GM12874 (cell line): ENCODE results near the gene OR52I1.

Source experiments
- TF ChIP-seq, protein P1 (sequence below): IDR thresholded peaks from 2 replicates; pipeline ENCODE4 v1.5.1; 2011; ENCODE audit warnings: low read depth, mild to moderate bottlenecking, control low read depth, low read length, moderate library complexity; ENCODE audit not compliant: insufficient read depth

Gene OR52I1

GRCh38 chr11:4593739-4594138, at the start of gene OR52I1:
Gene OR52I1 (plus strand): TSS chr11:4594039. CDS start chr11:4594039, 0 bp downstream.
- TF ChIP-seq, protein P1, sequence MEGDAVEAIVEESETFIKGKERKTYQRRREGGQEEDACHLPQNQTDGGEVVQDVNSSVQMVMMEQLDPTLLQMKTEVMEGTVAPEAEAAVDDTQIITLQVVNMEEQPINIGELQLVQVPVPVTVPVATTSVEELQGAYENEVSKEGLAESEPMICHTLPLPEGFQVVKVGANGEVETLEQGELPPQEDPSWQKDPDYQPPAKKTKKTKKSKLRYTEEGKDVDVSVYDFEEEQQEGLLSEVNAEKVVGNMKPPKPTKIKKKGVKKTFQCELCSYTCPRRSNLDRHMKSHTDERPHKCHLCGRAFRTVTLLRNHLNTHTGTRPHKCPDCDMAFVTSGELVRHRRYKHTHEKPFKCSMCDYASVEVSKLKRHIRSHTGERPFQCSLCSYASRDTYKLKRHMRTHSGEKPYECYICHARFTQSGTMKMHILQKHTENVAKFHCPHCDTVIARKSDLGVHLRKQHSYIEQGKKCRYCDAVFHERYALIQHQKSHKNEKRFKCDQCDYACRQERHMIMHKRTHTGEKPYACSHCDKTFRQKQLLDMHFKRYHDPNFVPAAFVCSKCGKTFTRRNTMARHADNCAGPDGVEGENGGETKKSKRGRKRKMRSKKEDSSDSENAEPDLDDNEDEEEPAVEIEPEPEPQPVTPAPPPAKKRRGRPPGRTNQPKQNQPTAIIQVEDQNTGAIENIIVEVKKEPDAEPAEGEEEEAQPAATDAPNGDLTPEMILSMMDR, result no peak

- TF ChIP-seq, protein P1, result no peak
Observed at GRCh38 chr11:4544891-4545290, 48.9 kb upstream of the OR52I1 start, which contains the start of gene OR52M1. Gene OR52M1 (plus strand): TSS chr11:4545191. CDS start chr11:4545191, 0 bp downstream.

DNA sequence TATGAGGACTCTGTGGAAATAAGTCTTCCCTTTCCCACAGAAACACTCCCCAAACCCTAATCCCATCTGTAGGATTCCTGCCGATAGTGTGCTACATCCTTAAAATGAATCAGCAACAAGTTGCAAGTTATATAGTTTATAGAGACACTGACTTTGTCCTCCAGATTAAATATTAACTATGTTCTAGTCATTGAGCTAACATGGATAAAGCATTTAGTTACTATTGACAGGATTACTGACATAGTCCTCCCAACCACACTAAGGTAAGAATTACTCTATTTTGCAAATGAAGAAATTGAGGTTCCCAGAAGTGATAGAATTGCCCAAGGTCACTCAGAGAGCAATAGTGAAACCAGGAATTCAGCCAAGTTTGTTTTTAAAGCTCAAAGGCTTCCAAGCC, 47.0 kb upstream of the OR52I1 start:
- TF ChIP-seq, protein P1, result no peak

- TF ChIP-seq, protein P1, result no peak
Observed at GRCh38 chr11:4547416-4547815, 46.4 kb upstream of the OR52I1 start.

- TF ChIP-seq, protein P1, result peak; percentile 36; the same call in 1 of the 2 replicates
Observed at GRCh38 chr11:4551346-4551979, 42.4 kb upstream of the OR52I1 start.

- TF ChIP-seq, protein P1, result no peak
Observed at GRCh38 chr11:4559527-4560440, 34.1 kb upstream of the OR52I1 start.

DNA sequence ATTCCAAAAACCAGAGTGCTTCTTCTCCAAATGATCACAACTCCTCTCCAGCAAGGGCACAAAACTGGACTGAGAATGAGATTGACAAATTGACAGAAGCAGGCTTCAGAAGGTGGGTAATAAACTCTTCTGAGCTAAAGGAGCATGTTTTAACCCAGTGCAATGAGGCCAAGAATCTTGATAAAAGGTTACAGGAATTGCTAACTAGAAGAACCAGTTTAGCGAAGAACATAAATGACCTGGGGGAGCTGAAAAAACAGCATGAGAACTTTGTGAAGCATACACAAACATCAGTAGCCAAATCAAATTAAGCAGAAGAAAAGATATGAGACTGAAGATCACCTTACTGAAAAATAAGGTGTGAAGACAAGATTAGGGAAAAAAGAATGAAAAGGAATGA, 33.4 kb upstream of the OR52I1 start:
- TF ChIP-seq, protein P1, result no peak
